ENCODE data around the gene HTR6. TPM values are rescaled to one million over a fixed set of nuclear protein-coding genes. Genes with fewer than 3 reads are reported as not detected.
"Not testable (repeated sequence)": the region's sequence is repeated elsewhere in the genome, so short reads cannot be mapped to it uniquely, and the experiment has no call there.

The HTR6 gene
- under 1 TPM in 1 of 2 donors, not detected in 1; 0.13 TPM for total RNA-seq

DNA sequence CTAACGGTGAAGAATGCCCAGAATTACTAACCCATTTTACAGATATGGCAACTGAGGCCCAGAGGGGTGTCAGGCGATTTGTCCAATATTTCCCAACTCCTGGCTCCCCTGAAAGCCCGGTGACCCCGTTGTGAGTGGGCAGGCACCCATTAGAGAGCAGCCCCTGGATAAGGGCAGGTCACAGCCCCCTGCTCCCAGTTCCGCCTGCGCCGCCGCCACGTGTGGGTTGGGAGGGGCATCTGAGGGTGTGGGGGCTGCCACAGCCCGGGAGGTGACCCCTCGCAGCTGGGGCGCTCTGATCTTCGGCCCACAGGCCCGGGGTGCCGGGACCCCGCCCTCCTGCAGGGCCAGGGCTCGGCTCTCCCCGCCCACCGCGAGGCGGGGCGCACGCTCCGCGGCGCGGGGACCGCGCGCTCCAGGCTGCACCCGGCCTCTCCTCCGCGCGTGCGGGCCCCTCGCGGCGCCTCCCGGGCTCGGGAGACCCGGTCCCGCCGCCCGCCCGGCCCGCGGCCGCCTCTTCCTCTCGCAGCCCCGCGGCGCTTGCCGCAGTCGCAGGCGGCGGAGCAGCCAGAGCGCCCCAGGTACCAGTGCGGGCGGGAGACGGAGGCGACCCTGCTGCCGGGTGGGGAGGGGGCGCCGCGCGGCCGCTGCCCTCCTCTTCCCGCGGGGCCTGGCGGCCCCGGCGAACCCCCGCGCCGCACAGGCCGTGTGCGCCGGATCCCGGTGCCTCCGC is at the start of gene HTR6:
HTR6 (plus strand) TSS at position 423 of the 733 bp plus-strand sequence. CDS start 879 bp downstream, outside the sequence.
- peak; percentile 48 for ATAC-seq (replicated peaks)
- H3K4me3 Mint-ChIP-seq: peak within 1 kb of the TSS; percentile 65
- H3K9me3 Mint-ChIP-seq: no peaks in the 10 kb centered on the region
- H3K4me1 Mint-ChIP-seq: peaks cover 3% of the 10 kb centered on the region
- no peaks in the 10 kb centered on the region for H3K36me3 Mint-ChIP-seq (ENCODE audit: low read depth)
- H3K27ac Mint-ChIP-seq: no peak within 1 kb of the TSS
- H3K27me3 Mint-ChIP-seq: peaks cover 20% of the 10 kb centered on the region

DNA sequence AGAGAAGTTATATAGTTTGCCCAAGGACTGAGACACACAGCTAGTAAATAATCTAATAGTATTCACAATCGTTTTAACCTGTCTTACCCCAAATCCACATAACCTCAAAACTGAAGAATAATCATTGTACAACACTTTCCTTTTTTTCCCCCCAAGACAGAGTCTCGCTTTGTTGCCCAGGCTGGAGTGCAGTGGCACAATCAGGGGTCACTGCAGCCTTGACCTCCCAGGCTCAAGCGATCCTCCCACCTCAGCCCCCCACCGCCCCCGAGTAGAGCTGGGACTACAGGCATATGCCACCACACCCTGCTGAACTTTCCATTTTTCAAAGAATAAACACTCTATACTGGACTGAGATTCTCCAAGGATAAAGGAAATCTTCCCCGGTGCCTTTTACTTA is 49.2 kb upstream of the HTR6 start:
- Mint-ChIP-seq H3K27me3 (no peaks in the 10 kb centered on the region), H3K27ac (no peak overlapping the region), H3K4me3 (no peak overlapping the region), H3K36me3 (ENCODE audit: low read depth) (peaks cover 32% of the 10 kb centered on the region), H3K9me3 (no peaks in the 10 kb centered on the region), H3K4me1 (peaks cover 22% of the 10 kb centered on the region)
- ATAC-seq (replicated peaks): no peak

DNA sequence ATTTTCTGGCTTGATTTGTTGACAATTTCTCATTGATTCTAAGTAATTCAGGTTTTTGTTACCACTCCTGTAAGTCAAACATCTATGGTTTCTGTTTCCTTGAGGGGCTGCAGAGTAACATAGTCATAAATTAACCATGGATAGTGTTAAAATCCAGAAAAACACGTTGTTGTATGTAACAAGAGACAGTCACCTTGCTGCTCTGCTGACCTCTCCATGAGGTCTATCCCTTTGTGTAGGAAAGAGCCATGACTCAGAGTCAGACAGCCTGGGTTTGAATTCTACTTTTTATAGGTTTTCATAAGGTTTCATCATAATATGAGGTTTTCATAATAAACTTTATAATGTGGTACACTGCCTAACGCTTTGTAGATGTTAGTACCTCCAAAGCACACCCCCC is 48.2 kb upstream of the HTR6 start:
- Mint-ChIP-seq H3K36me3 (ENCODE audit: low read depth) (peaks cover 32% of the 10 kb centered on the region), H3K27me3 (no peaks in the 10 kb centered on the region), H3K4me1 (peaks cover 22% of the 10 kb centered on the region), H3K4me3 (no peak overlapping the region), H3K9me3 (no peaks in the 10 kb centered on the region), H3K27ac (no peak overlapping the region)
- ATAC-seq (replicated peaks): no peak

DNA sequence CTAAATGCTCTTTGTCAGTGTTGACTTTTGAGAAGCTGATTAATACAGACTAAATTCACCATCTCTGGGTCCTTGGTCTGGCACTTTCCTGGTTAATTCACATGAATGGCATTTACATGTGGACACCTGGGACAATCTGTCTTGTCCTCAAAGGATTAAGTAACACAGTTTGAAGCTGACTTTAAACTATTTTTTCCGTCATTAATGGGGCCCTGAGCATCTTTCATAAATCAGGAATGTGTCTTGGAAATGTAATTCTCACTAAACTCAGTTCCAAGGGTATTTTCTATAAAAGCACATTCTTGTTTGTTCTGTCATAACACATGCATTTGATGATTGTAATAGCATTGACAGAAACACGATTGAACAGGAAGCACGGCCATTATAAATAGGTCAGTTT is 47.3 kb upstream of the HTR6 start:
- no peaks in the 10 kb centered on the region for H3K27me3 Mint-ChIP-seq
- no peak for ATAC-seq (replicated peaks)
- H3K27ac Mint-ChIP-seq: no peak overlapping the region
- H3K4me1 Mint-ChIP-seq: peaks cover 22% of the 10 kb centered on the region
- H3K36me3 Mint-ChIP-seq (ENCODE audit: low read depth): peaks cover 37% of the 10 kb centered on the region
- H3K9me3 Mint-ChIP-seq: no peaks in the 10 kb centered on the region
- H3K4me3 Mint-ChIP-seq: no peak overlapping the region

DNA sequence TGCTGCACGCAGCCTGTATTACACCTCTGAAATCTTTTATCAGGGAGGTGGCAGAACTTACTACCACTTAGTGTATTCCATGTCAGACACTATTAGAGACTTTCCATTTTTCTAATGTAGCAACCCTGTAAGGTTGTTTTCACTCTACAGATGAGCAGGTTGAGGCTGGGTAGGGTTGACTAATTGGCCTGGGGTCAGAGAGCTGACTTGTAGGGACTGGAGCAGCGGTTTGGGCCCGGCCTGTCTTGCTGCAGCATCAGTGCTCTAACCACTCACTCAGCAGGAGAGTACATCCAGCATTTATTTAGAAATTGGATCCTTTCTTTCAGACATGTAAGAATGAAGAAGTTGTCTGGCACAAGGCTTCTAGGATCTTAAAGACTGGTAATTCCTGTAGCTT is 46.2 kb upstream of the HTR6 start:
- Mint-ChIP-seq H3K36me3 (ENCODE audit: low read depth) (peaks cover 47% of the 10 kb centered on the region), H3K27me3 (no peaks in the 10 kb centered on the region), H3K27ac (no peak overlapping the region), H3K9me3 (no peaks in the 10 kb centered on the region), H3K4me3 (no peak overlapping the region), H3K4me1 (peaks cover 18% of the 10 kb centered on the region)
- ATAC-seq (replicated peaks): no peak

DNA sequence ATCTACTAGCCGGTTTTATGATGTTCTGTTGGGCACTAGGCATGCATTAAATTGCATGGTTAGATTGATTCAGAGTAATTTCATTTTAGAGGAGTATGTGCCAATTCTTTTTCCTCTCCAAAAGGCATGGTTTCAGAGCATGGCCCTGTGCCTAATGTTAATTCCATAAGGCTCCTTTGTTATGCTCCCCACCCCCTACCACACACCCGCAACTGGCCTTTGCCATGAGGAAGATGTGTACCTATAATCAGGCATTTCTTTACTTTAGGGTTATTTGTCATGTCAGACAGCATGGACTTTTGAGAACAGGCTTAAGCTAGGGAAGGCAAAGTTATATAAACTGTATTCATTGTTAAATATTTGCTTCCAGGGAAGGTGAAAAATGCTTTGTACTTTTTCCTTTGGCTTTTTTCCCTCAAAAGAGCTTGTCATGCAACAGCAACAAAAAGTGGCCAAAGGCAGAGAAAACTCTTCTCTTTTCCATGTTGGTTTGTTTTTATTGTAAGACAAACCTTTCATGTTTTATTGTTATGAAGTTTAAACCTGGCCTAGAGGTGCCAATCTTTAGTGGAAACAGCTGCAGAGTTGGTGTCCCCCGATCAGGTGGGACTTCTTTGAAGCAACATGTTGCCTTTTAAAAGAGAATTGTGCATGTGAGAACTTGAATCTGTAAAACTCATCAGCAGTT is 44.8 kb upstream of the HTR6 start:
- Mint-ChIP-seq H3K27me3 (no peaks in the 10 kb centered on the region), H3K36me3 (ENCODE audit: low read depth) (peaks cover 52% of the 10 kb centered on the region), H3K4me3 (no peak overlapping the region), H3K27ac (no peak overlapping the region), H3K4me1 (peaks cover 13% of the 10 kb centered on the region), H3K9me3 (no peaks in the 10 kb centered on the region)
- ATAC-seq (replicated peaks): no peak

DNA sequence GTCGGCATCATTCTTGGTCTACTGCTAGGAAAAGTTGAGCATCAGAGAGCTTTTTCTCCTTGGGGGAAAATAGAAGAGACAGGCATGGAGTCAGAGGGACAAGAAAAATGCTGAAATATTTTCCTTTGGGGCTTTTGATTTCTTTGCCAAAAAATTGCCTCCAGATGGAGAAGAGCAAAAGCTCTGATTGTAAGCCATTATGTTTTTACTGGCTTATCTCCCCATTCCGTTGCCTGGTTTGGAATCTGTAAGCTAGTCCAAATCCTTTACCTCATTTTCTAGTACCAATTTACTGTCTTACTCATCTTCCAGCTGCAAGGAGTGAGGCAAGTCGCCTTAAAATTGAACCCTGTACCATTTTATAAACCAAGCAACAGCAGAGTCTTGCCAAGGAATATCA is 43.9 kb upstream of the HTR6 start:
- no peaks in the 10 kb centered on the region for H3K9me3 Mint-ChIP-seq
- H3K36me3 Mint-ChIP-seq (ENCODE audit: low read depth): peaks cover 52% of the 10 kb centered on the region
- no peak for ATAC-seq (replicated peaks)
- H3K27ac Mint-ChIP-seq: peak overlapping the region; percentile 23
- H3K27me3 Mint-ChIP-seq: no peaks in the 10 kb centered on the region
- H3K4me3 Mint-ChIP-seq: no peak overlapping the region
- peaks cover 8% of the 10 kb centered on the region for H3K4me1 Mint-ChIP-seq

DNA sequence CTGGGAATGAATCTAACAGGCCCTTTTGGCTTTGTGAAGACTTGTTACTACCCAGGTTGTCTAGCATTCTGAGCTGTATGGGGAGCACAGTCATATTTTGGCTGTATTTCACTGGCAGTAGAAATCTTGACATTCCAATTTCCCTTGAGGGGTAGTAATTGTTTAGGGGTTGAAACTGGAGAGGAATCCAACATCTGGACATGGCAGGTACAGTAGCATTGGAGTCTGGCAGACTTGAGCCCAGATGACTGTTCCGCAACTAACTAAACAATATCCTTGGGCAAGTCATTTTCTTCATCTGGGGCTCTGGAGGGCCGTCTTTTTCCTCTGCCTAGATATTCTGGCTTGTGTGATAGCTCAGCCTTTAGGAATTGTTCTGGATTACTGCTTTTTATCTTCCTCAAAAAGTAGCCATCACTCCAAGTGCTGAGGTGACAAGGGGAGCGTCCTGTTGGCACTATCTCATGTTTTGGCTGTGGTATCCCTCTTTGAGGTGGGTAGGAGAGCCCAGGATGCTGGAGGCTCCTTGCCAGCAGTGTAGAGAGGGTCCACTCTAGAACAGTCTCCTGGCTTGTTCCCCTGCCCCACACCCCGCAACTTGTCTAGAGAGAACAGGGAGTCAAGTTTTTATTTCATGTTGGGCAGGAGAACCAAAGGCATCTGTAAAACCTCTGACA is 43.3 kb upstream of the HTR6 start:
- Mint-ChIP-seq H3K4me1 (peaks cover 8% of the 10 kb centered on the region), H3K27me3 (no peaks in the 10 kb centered on the region), H3K36me3 (ENCODE audit: low read depth) (peaks cover 52% of the 10 kb centered on the region), H3K27ac (no peak overlapping the region), H3K9me3 (no peaks in the 10 kb centered on the region), H3K4me3 (no peak overlapping the region)
- no peak for ATAC-seq (replicated peaks)

DNA sequence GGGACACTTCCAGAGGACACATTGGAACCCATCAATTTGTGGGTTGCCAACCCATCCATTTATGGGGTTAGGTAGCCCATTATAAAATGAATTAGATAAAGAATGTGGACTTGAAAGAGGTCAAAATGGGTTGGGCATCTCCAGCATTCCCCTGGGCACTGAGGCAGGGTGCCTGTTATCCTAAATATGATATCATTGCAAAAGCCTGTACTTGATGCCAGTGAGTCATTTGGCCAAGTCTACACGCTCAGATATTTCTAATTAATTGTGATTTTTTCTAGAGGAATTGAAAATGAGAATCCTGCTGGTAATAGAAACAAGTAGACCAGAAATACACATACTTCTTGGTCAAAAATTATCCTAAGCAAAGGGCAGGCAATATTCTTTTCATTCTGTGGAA is 42.5 kb upstream of the HTR6 start:
- H3K27me3 Mint-ChIP-seq: no peaks in the 10 kb centered on the region
- no peak for ATAC-seq (replicated peaks)
- peaks cover 8% of the 10 kb centered on the region for H3K4me1 Mint-ChIP-seq
- H3K36me3 Mint-ChIP-seq (ENCODE audit: low read depth): peaks cover 55% of the 10 kb centered on the region
- H3K9me3 Mint-ChIP-seq: no peaks in the 10 kb centered on the region
- no peak overlapping the region for H3K27ac Mint-ChIP-seq
- H3K4me3 Mint-ChIP-seq: no peak overlapping the region

DNA sequence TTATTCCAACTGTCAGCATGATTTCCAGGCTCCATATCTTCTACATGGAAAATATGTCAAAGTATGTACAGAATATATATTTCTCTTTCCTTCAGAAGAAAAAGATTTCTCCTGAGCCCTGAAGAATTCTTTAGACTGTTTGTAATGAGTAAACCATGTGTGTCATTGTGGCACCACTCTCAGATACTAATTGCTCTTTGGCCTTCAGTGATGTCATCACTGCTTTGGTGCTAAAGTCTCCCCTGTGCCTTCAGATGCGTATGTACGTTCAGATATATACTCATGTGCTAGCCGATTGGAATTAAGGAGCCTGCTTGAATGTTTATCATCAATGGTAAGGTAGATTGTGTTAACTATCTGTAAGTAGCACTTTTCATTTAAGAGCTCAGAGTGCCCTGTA is 41.2 kb upstream of the HTR6 start:
- Mint-ChIP-seq H3K4me3 (no peak overlapping the region), H3K36me3 (ENCODE audit: low read depth) (peaks cover 67% of the 10 kb centered on the region), H3K9me3 (no peaks in the 10 kb centered on the region), H3K27ac (no peak overlapping the region), H3K4me1 (peaks cover 8% of the 10 kb centered on the region), H3K27me3 (no peaks in the 10 kb centered on the region)
- no peak for ATAC-seq (replicated peaks)

DNA sequence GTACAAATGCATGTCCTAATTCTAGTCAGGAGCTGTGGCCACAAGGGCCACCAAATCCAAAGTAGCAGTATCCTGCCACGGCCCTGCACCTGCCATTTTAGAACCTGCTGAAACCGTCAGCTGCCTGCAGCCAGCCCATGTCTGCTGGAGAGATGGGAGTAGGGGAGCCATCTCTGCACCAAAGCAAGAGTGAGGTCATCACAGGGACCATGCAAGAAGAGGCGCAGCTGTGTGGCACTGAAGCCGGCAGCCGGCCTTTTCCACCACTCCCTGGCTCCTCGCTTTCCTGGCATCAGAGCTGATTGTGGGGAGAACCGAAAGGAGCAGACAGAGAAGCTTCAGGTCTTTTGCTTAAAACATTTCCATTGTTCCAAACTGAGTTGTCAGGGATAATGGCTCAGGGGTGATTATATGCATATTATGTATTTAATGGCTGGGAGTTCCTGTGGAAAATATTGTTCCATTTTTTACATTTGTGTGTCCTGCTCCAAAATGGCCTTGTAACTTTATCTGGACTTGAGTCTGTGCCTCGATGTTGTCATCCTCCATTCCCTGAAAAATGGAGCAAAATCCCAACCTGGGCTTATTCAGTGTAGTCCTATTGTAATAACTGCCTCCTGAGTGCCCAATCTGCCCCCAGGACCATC is 39.3 kb upstream of the HTR6 start:
- no peaks in the 10 kb centered on the region for H3K9me3 Mint-ChIP-seq
- no peaks in the 10 kb centered on the region for H3K4me1 Mint-ChIP-seq
- no peak for ATAC-seq (replicated peaks)
- no peak overlapping the region for H3K27ac Mint-ChIP-seq
- no peak overlapping the region for H3K4me3 Mint-ChIP-seq
- no peaks in the 10 kb centered on the region for H3K27me3 Mint-ChIP-seq
- H3K36me3 Mint-ChIP-seq (ENCODE audit: low read depth): peaks cover 66% of the 10 kb centered on the region

DNA sequence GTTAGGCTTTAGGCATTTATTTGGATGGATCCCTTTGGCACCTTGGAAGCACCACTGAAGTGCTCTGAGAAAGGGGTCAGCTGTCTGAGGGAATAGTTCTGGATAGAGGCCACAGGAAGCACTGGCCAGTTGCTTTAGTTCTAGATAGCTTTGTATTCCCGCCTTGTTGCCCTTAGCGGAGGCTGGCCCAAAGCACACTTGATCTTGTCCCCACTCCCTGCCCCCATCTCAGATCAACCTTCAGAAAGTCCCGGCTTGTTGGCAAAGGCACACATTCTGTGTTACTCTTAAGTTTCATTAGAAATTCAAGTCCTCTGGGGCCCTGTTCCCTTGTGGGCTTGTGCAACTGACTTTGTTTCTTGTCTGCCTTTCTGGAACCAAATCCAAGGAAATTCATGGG is 35.8 kb upstream of the HTR6 start:
- Mint-ChIP-seq H3K27me3 (no peaks in the 10 kb centered on the region), H3K9me3 (no peaks in the 10 kb centered on the region)

DNA sequence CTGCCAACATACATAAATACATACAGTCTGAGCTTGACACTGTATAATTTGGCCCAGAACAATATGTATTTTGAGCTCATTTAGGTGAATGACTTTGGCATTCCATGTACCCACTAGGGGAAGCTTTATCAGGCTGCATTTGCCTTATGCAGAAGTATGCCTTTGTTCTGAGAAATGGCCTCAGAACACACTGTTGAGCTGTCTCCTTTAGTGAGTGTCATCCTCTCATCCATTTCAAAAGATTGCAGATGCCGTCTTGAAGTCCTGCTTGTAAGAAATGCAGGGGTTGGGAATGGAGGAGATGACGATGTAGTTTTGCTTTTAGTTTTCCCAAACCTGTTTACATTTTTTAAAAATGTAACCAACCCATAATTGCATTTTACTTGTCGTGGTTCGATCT is 35.3 kb upstream of the HTR6 start:
- Mint-ChIP-seq H3K9me3 (no peaks in the 10 kb centered on the region), H3K4me3 (no peak overlapping the region), H3K36me3 (ENCODE audit: low read depth) (peaks cover 44% of the 10 kb centered on the region), H3K27ac (no peak overlapping the region), H3K27me3 (no peaks in the 10 kb centered on the region), H3K4me1 (no peaks in the 10 kb centered on the region)
- no peak for ATAC-seq (replicated peaks)

More for the DNA sequence above, 35.8 kb upstream of the HTR6 start:
- no peaks in the 10 kb centered on the region for H3K4me1 Mint-ChIP-seq
- no peak for ATAC-seq (replicated peaks)
- H3K27ac Mint-ChIP-seq: no peak overlapping the region
- H3K36me3 Mint-ChIP-seq (ENCODE audit: low read depth): peaks cover 47% of the 10 kb centered on the region
- H3K4me3 Mint-ChIP-seq: no peak overlapping the region

DNA sequence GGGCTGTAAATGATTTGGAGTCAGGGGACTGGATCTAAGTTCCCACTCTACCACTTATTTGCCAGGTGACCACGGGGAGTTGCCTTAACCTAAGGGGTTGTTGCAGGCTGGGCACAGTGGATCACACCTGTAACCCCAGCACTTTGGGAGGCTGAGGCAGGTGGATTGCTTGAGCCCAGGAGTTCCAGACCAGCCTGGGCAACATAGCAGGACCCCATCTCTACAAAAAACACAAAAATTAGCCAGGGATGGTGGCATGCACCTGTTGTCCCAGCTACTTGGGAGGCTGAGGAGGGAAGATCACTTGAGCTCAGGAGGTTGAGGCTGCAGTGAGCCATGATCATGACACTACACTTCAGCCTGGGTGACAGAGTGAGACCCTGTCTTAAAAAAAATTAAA is 34.5 kb upstream of the HTR6 start:
- not testable (repeated sequence) for H3K4me1 Mint-ChIP-seq; H3K27me3 Mint-ChIP-seq; H3K27ac Mint-ChIP-seq; H3K4me3 Mint-ChIP-seq; H3K9me3 Mint-ChIP-seq; ATAC-seq (replicated peaks)
- peaks cover 35% of the 10 kb centered on the region for H3K36me3 Mint-ChIP-seq (ENCODE audit: low read depth)

All from activated T-helper 17 cell treated with anti-CD3 and anti-CD28 coated beads, Interleukin-2, amount 50 U/mL, for 72 hours (primary cell).